IMR-90 (cell line): ENCODE measurements around the gene CCDC134.

Experiments
- CEBPB ChIP-seq: IDR thresholded peaks from 2 replicates; pipeline ENCODE4 v1.6.1; 2012; ENCODE audit warnings: low read depth, low read length, improper control_type of control experiment
- CTCF ChIP-seq: conservative IDR thresholded peaks from 2 replicates; pipeline ENCODE4 v1.5.1; 2012; ENCODE audit warnings: mild to moderate bottlenecking, low read depth, low read length, improper control_type of control experiment
- MAZ ChIP-seq: IDR thresholded peaks from 2 replicates; pipeline ENCODE4 v1.6.1; 2012; ENCODE audit warnings: low read depth, mild to moderate bottlenecking, low read length, improper control_type of control experiment, moderate library complexity, borderline replicate concordance
- NFE2L2 ChIP-seq: fragments of 150-350 bp; IDR thresholded peaks from 2 replicates; pipeline ENCODE4 v1.6.1; 2016; ENCODE audit warnings: low read depth, mild to moderate bottlenecking, low read length
- POLR2A ChIP-seq: IDR thresholded peaks from 2 replicates; pipeline ENCODE4 v1.6.1; 2012; ENCODE audit warnings: mild to moderate bottlenecking, low read depth, low read length
- RAD21 ChIP-seq: IDR thresholded peaks from 2 replicates; pipeline ENCODE4 v1.6.1; 2012; ENCODE audit warnings: low read length, improper control_type of control experiment
- USF2 ChIP-seq: fragments of 150-350 bp; IDR thresholded peaks from 2 replicates; pipeline ENCODE4 v1.6.1; 2017; ENCODE audit warnings: mild to moderate bottlenecking, antibody characterized with exemption, low read length, low read depth

GRCh38 chr22:41838842-41839618, 38.6 kb downstream of the CCDC134 start:
- no peak for TF ChIP-seq CTCF
- TF ChIP-seq POLR2A, result no peak
- no peak for TF ChIP-seq MAZ
- no peak for TF ChIP-seq CEBPB
- TF ChIP-seq RAD21, result no peak
- no peak for TF ChIP-seq USF2
- no peak for TF ChIP-seq NFE2L2
